CD4-positive, alpha-beta T cell treated with Interleukin-21 for 1 hour (primary cell): ENCODE data around the gene TMEM144.
A peak's percentile ranks its signal among the peaks of the same experiment; 100 is the strongest.

Experiments
- DNase-seq: peaks from one replicate; pipeline ENCODE4 v3.0.0-alpha.2; 2020

The TMEM144 gene

GRCh38 chr4:158209825-158210807, at the start of gene TMEM144:
Gene TMEM144 (plus strand): TSS chr4:158210486. CDS start chr4:158212668, 2,182 bp downstream.
- peak; percentile 11 for DNase-seq

GRCh38 chr4:158161551-158162354, 48.5 kb upstream of the TMEM144 start:
- no peak for DNase-seq

- DNase-seq = no peak
Measured at GRCh38 chr4:158162631-158163030, 47.7 kb upstream of the TMEM144 start.

GRCh38 chr4:158163941-158164767, 46.1 kb upstream of the TMEM144 start:
- DNase-seq = no peak

DNA sequence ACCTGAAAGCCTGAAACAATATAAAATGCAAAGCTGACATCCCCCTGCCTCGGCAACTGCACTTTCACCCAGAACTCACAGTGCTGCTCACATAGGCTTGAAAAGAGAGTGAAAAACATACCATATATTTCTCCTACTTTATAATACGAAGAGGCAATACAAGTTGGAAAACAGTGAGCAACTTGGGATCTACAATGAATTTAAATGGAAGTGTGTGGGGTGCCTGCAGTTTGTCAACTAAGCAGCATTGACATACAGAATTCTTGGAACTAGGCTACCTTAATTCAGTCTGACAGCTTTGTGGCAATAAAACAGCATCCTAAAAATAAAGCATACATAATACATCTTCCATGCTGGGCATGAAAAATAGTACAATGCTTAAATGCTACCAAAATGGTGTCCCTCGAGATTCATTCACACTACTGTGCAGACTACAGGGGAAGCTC, 45.5 kb upstream of the TMEM144 start:
- DNase-seq = no peak

- no peak for DNase-seq
Measured at GRCh38 chr4:158166701-158167100, 43.6 kb upstream of the TMEM144 start.

DNA sequence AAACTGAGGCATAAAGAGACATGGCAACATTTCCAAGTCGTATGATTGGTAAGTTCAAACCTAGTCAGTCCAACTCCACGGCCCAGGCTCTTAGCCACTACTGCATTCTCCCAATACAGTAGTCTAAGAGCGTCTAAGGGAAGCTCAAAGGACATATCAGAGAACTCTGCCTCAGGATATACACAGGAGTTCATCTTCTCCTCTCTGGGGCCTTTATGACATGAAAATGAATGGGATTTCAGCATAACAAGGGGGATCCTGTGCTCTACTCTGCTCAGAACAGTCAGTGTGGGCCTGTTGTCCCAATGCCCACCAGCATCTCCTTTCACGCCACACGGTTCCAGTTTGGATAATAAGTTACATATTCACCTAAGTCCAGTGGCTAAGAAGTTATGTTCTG, 41.7 kb upstream of the TMEM144 start:
- no peak for DNase-seq

- no peak for DNase-seq
Measured at GRCh38 chr4:158169506-158169905, 40.8 kb upstream of the TMEM144 start.

DNA sequence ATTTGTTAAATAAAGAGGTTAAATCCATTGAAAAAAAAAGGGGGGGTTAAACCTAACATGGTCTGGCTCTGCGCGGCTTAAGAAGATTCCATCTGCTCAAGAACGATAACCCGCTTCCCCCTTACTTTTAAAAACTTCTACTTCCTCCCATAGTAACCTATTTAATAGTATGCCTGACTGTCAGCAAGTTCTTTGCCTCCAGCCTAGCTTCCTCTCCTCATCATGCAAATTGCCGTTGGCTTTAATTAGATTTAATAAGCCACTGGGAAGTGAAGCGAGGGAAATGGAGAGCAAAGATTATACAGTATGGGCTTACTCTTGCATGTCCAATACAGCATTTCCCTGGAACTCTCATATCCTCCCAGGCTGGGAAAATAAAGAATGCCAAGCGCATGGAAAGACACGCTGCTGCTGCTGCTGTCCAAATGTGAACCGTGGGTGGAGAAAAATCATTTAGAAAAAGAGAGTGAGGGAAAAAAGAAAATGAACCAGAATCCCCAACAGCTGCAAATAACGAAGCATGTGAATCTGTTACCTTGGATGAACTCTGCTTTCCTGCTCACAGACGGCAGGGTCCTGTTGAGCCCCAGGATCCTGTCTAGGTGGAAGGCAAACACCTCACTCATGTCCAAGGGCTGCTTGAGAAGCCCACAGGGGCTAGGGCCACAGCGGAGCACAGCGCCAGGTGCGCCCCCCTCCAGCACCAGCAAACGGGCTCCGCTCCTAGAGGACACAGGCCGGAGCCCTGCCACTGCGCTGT, 40.2 kb upstream of the TMEM144 start:
- DNase-seq = no peak

DNA sequence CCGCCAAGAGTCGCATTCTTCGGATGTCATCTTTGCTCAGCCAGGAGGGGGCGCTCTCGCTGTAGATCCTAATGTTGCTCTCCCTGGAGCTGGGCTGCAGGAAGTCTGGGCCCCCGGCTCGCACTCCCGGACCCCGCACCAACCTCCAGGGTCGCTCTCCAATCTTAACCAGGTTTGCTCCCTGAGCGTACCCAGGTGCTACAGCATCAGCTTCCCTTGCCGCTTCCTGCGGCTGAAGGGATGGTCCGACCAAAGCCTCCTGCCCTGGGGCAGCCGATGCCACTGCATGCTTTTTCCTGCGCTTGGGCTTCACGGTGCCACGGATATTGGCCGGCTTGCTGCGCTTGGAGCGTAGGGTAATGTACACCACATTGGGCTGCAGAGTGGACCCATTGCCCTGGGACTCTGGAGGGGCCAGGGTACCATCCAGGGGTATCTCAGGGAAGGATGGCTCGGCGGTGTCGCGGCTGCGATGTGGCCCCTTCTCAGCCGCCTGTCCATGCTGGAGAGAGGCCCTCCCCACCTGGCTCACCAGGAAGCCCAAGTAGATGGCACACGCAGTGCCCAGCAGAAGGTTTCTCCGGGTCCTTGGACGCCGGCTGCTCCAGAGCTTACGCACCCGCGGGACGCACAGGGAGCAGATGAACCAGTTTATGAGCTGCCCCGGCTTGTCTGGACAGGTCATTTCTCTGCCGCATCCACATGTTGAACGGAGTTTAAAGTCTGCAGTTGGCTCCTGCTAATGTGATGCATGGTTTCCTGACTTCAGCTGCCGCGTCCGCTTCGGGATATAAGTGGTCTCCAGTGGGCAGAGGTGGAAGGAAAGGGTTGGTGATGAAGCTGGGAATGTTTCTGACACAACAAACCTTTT, 39.4 kb upstream of the TMEM144 start:
- no peak for DNase-seq

GRCh38 chr4:158172261-158173258, 37.7 kb upstream of the TMEM144 start, which contains the start of gene GASK1B:
Gene GASK1B (minus strand): TSS chr4:158173025. CDS start chr4:158171375, 1,650 bp downstream.
- no peak for DNase-seq

- DNase-seq = no peak
Measured at GRCh38 chr4:158176108-158176507, 34.2 kb upstream of the TMEM144 start.

GRCh38 chr4:158176776-158177175, 33.5 kb upstream of the TMEM144 start:
- DNase-seq = no peak

DNA sequence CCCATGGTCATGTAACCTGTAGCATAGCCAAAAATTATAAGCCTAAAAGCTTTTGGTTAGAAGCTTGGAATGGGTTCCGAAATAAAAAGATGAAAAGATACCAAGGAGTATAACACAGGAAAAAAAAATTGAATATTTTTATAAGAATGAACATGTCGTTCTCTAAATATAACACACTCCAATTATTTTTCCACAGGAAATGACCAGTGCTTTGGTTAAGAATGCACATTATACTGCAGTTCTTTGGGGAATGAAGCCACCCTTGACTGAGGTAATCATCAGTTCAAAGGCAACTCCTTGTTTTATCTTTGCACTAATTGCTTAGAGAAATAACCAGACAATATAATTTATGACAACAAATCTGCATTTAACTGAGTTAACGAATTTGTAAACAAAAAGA, 30.8 kb upstream of the TMEM144 start:
- no peak for DNase-seq

- no peak for DNase-seq
Measured at GRCh38 chr4:158181906-158182305, 28.4 kb upstream of the TMEM144 start.

DNA sequence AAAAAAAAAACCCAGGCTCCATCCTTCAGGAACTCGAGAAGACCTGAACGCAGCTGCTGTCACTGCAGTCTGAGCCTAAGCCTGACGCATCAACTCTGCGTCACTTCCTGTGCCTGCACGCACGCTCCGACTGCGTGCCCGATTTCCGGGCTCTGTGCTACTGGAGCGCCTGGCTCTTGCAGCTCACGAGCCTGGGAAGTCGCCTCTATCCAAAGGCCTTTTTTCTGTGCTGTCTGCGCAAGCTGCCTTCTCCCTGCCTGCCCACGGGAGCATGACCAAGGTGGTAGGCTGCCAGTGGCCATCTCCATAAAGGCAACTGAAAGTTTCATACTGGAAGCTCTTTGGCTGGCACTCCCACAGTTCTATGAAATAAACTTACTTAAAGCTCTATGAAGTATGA, 27.6 kb upstream of the TMEM144 start:
- DNase-seq = no peak

DNA sequence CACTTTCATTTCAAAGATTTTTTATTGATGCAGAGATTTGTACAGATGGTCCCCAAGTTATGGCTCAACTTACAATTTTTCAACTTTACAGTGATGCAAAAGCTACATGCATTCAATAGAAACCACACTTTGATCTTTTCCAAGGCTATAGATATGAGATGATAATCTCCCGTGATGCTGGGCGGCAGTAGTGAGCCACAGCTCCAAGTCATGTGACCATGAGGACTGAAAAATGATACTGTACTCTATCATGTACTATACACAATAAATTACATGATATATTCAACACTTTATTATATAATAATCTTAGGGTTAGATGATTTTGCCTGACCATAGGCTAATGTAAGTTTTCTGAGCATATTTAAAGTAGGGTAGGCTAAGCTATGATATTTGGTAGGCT, 23.5 kb upstream of the TMEM144 start:
- no peak for DNase-seq

GRCh38 chr4:158189422-158189821, 20.9 kb upstream of the TMEM144 start:
- DNase-seq = no peak

DNA sequence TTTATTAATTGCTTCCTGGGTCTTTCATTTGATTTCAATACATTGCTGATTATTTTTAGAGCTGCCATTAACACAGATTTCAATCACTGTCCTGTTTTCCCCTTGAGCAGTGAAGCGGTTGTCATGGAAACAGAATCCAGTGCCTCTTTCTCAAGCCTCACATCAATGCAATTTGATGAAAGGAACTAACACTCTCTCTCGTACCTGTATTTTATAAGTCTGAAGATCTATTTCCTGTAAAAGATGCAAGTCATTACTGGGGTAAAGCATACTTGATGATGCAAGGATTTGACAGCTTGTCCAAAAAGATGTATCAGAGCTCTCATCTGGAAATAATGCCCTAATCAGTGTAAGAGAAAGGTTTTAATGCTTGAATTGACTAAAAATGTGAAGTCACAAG, 19.6 kb upstream of the TMEM144 start:
- no peak for DNase-seq
